ENCODE data around the gene IGSF5.

IGSF5 gene

DNA sequence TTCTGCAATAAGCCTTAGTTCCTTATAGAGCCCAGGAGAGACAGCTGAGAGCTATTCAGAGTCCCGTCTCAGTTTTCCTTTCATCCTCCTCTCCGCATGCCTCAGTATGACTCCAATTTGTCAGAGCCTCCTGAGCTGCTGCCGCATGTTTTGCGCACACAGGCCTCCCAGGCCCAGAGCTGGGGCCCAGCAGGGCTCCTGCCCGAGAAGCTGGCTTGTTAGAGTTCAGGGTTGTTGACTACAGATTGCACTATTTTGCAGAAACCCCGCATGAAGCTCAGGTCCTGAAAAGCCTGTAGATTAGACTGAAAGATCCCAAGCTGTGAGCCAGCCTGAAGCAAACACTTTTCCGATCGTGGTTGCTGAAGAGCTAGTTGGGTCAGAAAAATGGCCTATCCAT is 51.5 kb downstream of the IGSF5 start:
- TF ChIP-seq ZNF146 (tag by site-specific recombination; IDR thresholded peaks at IDR 0.05) (no peak), ZNF639 (tag by site-specific recombination; IDR thresholded peaks at IDR 0.05) (no peak), GLIS1 (tag by site-specific recombination; IDR thresholded peaks at IDR 0.05) (no peak), HIC1 (tag by site-specific recombination; IDR thresholded peaks at IDR 0.05) (no peak), ZFP3 (tag by site-specific recombination; IDR thresholded peaks at IDR 0.05; ENCODE audit: low read depth) (no peak), ZNF529 (tag by site-specific recombination; IDR thresholded peaks at IDR 0.05; ENCODE audit: insufficient replicate concordance) (no peak), ZNF677 (tag by site-specific recombination; IDR thresholded peaks at IDR 0.05) (no peak), KLF7 (tag by site-specific recombination; IDR thresholded peaks at IDR 0.05; ENCODE audit: borderline replicate concordance) (no peak), OVOL3 (tag by site-specific recombination; IDR thresholded peaks at IDR 0.05) (no peak)
- TF ChIP-seq, protein P1, sequence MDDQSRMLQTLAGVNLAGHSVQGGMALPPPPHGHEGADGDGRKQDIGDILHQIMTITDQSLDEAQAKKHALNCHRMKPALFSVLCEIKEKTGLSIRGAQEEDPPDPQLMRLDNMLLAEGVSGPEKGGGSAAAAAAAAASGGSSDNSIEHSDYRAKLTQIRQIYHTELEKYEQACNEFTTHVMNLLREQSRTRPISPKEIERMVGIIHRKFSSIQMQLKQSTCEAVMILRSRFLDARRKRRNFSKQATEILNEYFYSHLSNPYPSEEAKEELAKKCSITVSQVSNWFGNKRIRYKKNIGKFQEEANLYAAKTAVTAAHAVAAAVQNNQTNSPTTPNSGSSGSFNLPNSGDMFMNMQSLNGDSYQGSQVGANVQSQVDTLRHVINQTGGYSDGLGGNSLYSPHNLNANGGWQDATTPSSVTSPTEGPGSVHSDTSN (CRISPR knock-in tag; IDR thresholded peaks at IDR 0.05): no peak
- Histone ChIP-seq H3K9me3 (ENCODE audit: control insufficient read depth, insufficient read depth, low read depth, low read length) (no peaks in the 10 kb centered on the region), H3K4me1 (ENCODE audit: control insufficient read depth, insufficient read depth, low read length) (no peaks in the 10 kb centered on the region), H3K27ac (ENCODE audit: extremely low read depth, low read depth, low read length) (no peak overlapping the region), H3K4me3 (ENCODE audit: low read depth, low read length) (no peak overlapping the region), H3K36me3 (ENCODE audit: control insufficient read depth in 2 of 2, insufficient read depth in 1 of 2, low read length in 2 of 2) (no peaks in the 10 kb centered on the region)
- ChIA-PET POLR2A (interaction anchor here (1.1 kb wide), 1 partner anchor 8 kb away, joined by 9 read pairs; no protein-coding TSS in a partner anchor), CTCF (interaction anchor here (0.8 to 2.3 kb wide), 2 partner anchors 8 to 70 kb away, joined by 3 to 8 read pairs; no protein-coding TSS in a partner anchor)

DNA sequence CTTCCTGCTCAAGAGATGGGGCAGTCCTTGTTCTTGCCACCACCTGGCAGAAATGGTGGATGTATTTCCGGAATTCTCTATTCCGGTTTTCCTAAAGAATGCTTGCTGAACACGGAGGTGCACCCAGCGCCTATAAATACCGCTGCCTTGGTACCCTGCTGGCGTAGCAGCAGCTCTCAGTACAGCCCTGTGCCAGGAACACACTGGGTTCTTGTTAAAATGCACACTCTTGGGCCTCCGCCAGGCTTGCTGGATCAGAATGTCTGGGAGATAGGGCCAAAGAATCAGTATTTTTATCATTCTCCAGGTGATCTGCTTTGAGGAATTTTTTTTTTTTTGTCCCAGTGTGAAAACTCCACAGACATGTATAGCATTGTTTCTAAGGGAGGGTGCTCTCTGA is 54.2 kb downstream of the IGSF5 start:
- Histone ChIP-seq H3K9me3 (ENCODE audit: control insufficient read depth, insufficient read depth, low read depth, low read length) (no peaks in the 10 kb centered on the region), H3K36me3 (ENCODE audit: control insufficient read depth in 2 of 2, insufficient read depth in 1 of 2, low read length in 2 of 2) (no peaks in the 10 kb centered on the region), H3K27ac (ENCODE audit: extremely low read depth, low read depth, low read length) (no peak overlapping the region), H3K4me3 (ENCODE audit: low read depth, low read length) (no peak overlapping the region), H3K4me1 (ENCODE audit: control insufficient read depth, insufficient read depth, low read length) (no peaks in the 10 kb centered on the region)
- ChIA-PET CTCF (no interaction called here), POLR2A (no interaction called here)
- TF ChIP-seq ZNF16 (tag by site-specific recombination; IDR thresholded peaks at IDR 0.05; ENCODE audit: low read depth) (no peak), ZSCAN30 (tag by site-specific recombination; IDR thresholded peaks at IDR 0.05) (no peak), OSR2 (tag by site-specific recombination; IDR thresholded peaks at IDR 0.05) (no peak), ZXDB (tag by site-specific recombination; IDR thresholded peaks at IDR 0.05) (no peak), ZBTB48 (tag by site-specific recombination; IDR thresholded peaks at IDR 0.05) (no peak), ZNF830 (tag by site-specific recombination; IDR thresholded peaks at IDR 0.05; ENCODE audit: low read depth) (no peak), ZBTB1 (tag by site-specific recombination; IDR thresholded peaks at IDR 0.05) (no peak), ZNF335 (tag by site-specific recombination; conservative IDR thresholded peaks at IDR 0.05) (no peak), MEIS1 (CRISPR knock-in tag; IDR thresholded peaks at IDR 0.05; ENCODE audit: borderline replicate concordance) (no peak), FEZF1 (tag by site-specific recombination; IDR thresholded peaks at IDR 0.05) (no peak), PATZ1 (tag by site-specific recombination; IDR thresholded peaks at IDR 0.05) (no peak), ZNF776 (tag by site-specific recombination; IDR thresholded peaks at IDR 0.05; ENCODE audit: borderline replicate concordance) (no peak), ZNF274 (IDR thresholded peaks at IDR 0.05; ENCODE audit: low read length) (no peak), ZNF274 (tag by site-specific recombination; IDR thresholded peaks at IDR 0.05; ENCODE audit: borderline replicate concordance) (no peak)
